Measurements from ENCODE around the gene IRF4.

IRF4 gene

DNA sequence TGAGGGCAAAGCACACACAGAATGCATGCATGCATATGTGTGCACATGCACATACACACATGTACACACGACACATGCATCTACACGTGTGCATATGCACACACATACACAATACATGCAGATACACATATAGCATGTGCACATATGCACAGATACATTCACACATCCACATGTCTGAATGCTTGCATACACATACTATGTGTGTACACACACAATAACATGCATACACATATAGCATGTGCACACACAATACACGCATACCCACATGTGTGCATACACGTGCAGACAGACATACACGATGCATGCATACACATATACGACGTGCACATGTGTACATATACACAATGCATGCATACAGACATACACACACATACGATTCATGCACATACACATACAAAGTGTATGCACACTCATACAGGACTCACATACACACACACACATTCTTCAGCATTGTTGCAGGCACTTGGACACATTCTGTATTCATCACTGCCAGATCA lies 24.2 kb upstream of the IRF4 start:
- TF ChIP-seq EZH2phosphoT487 (IDR thresholded peaks at IDR 0.05; ENCODE audit: low read length), result no peak
- TF ChIP-seq EZH2 (optimal IDR thresholded peaks at IDR 0.05; ENCODE audit: low read depth, low read length), result no peak
- TF ChIP-seq, protein P1, sequence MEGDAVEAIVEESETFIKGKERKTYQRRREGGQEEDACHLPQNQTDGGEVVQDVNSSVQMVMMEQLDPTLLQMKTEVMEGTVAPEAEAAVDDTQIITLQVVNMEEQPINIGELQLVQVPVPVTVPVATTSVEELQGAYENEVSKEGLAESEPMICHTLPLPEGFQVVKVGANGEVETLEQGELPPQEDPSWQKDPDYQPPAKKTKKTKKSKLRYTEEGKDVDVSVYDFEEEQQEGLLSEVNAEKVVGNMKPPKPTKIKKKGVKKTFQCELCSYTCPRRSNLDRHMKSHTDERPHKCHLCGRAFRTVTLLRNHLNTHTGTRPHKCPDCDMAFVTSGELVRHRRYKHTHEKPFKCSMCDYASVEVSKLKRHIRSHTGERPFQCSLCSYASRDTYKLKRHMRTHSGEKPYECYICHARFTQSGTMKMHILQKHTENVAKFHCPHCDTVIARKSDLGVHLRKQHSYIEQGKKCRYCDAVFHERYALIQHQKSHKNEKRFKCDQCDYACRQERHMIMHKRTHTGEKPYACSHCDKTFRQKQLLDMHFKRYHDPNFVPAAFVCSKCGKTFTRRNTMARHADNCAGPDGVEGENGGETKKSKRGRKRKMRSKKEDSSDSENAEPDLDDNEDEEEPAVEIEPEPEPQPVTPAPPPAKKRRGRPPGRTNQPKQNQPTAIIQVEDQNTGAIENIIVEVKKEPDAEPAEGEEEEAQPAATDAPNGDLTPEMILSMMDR (IDR thresholded peaks at IDR 0.05; ENCODE audit: low read length), result no peak

DNA sequence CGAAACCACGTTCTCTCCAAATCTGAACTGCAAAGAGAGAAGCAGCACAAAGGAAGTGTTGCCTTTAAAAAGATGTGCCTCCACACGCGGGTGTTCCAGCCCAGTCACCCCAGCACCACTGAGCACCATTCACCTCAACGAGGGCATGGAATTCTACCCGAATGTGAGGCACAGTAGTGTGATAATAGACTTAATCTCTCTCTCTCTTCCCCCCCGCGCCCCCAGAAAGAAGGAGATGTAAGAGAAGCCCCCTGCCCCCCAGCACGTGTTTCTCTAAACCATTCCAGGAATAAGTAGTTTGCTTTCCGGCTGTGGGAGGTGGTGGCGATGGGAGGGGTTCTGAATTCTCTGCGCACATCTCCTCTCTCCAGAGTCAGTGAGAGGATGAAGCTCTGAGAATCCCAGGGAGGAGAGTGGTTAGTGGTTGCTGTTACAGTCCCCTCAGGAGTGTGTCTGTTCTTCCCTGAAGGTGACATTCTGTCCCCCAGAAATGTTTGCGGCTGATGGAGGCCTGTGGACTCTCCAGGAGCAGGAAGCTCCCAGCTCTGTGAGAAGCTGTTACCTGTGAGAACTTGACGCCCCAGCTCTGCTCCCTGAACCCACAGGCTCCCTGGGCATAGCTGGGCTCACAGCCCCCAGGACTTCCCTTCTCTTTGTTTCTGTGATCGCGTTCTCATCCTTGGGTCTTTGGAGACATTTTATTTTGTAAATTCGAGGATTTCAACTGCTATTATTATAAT lies 23.5 kb upstream of the IRF4 start:
- no peaks in the 10 kb centered on the region for H3K27me3 ChIP-seq (replicated peaks; ENCODE audit: insufficient read depth, low read length)
- no peak overlapping the region for H3K9ac ChIP-seq (ENCODE audit: low read length)
- H3K79me2 ChIP-seq (ENCODE audit: low read length), result no peaks in the 10 kb centered on the region
- H3K27ac ChIP-seq (ENCODE audit: low read length), result no peak overlapping the region
- H3K4me1 ChIP-seq (ENCODE audit: low read length), result no peaks in the 10 kb centered on the region
- DNase-seq, result no peak
- H3K4me3 ChIP-seq (ENCODE audit: low read length), result no peak overlapping the region
- no peaks in the 10 kb centered on the region for H3K9me3 ChIP-seq (replicated peaks; ENCODE audit: insufficient read depth, low read length)
- H3K36me3 ChIP-seq (replicated peaks; ENCODE audit: insufficient read depth, low read length), result no peaks in the 10 kb centered on the region
- H2AFZ ChIP-seq (ENCODE audit: low read length), result no peak overlapping the region
- no peak overlapping the region for H3K4me2 ChIP-seq (ENCODE audit: low read depth, low read length)
- no peaks in the 10 kb centered on the region for H4K20me1 ChIP-seq (ENCODE audit: insufficient read depth, low read length)
- no peaks in the 10 kb centered on the region for H3F3A ChIP-seq (ENCODE audit: insufficient read depth, low read length)
- TF ChIP-seq EZH2 (optimal IDR thresholded peaks at IDR 0.05; ENCODE audit: low read depth, low read length), result no peak
- TF ChIP-seq, protein P1 (IDR thresholded peaks at IDR 0.05; ENCODE audit: low read length), result no peak
- TF ChIP-seq EZH2phosphoT487 (IDR thresholded peaks at IDR 0.05; ENCODE audit: low read length), result no peak
- H3K9me2 ChIP-seq (replicated peaks; ENCODE audit: insufficient read depth, low read length), result no peaks in the 10 kb centered on the region

More for the DNA sequence above, 24.2 kb upstream of the IRF4 start:
- Histone ChIP-seq H3K79me2 (ENCODE audit: low read length) (no peaks in the 10 kb centered on the region), H3K9me2 (replicated peaks; ENCODE audit: insufficient read depth, low read length) (no peaks in the 10 kb centered on the region), H3K36me3 (replicated peaks; ENCODE audit: insufficient read depth, low read length) (no peaks in the 10 kb centered on the region), H3F3A (ENCODE audit: insufficient read depth, low read length) (no peaks in the 10 kb centered on the region), H3K9me3 (replicated peaks; ENCODE audit: insufficient read depth, low read length) (no peaks in the 10 kb centered on the region), H2AFZ (ENCODE audit: low read length) (no peak overlapping the region), H3K4me1 (ENCODE audit: low read length) (no peaks in the 10 kb centered on the region), H4K20me1 (ENCODE audit: insufficient read depth, low read length) (no peaks in the 10 kb centered on the region), H3K27me3 (replicated peaks; ENCODE audit: insufficient read depth, low read length) (no peaks in the 10 kb centered on the region), H3K27ac (ENCODE audit: low read length) (no peak overlapping the region), H3K4me3 (ENCODE audit: low read length) (no peak overlapping the region), H3K4me2 (ENCODE audit: low read depth, low read length) (no peak overlapping the region), H3K9ac (ENCODE audit: low read length) (no peak overlapping the region)
- no peak for DNase-seq

DNA sequence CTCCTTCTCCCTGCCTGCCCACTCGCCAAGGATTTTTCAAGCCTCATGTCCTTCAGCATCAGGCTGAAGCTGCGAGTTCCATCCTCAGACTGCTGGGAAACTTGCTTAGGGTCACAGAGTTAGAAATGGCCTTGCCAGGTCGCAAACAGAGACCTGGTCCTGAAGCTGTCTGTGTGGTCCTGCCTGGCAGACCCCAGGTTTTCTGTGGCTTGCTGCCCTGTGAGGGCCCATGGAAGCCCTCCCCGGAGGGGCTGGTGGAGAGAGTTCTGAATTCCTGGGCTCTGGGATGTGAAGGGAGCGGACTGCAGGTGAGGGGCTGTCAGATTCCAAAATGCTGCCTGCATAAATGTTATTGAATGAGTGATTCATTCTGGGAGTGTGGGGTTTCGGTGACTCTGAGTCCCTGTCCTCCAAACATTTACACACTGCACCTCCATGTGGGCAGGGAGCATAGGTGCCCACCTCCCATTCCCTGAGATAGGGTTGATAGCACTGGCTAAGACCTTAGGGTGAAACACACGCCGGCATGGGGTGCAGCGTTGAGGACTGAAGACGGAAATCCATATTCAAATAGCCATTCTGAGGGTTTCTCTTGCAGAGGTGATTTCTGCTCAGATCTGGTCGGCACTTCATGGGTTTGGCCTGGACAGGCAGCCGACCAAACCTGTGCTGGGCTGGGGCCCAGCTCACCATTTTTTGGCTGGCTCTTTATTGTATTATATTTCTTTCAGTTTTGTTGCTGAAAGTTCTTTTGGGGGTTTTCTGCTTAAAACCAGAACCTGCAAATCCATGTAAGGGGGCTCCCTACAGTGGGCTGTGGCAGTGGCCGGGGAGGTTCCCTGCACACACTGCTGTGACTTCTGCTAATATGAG lies 21.8 kb upstream of the IRF4 start:
- Histone ChIP-seq H3F3A (ENCODE audit: insufficient read depth, low read length) (no peaks in the 10 kb centered on the region), H2AFZ (ENCODE audit: low read length) (no peak overlapping the region), H3K79me2 (ENCODE audit: low read length) (no peaks in the 10 kb centered on the region), H3K4me2 (ENCODE audit: low read depth, low read length) (no peak overlapping the region), H3K9ac (ENCODE audit: low read length) (no peak overlapping the region), H3K9me3 (replicated peaks; ENCODE audit: insufficient read depth, low read length) (no peaks in the 10 kb centered on the region), H3K4me1 (ENCODE audit: low read length) (no peaks in the 10 kb centered on the region), H3K9me2 (replicated peaks; ENCODE audit: insufficient read depth, low read length) (no peaks in the 10 kb centered on the region), H3K4me3 (ENCODE audit: low read length) (no peak overlapping the region), H4K20me1 (ENCODE audit: insufficient read depth, low read length) (no peaks in the 10 kb centered on the region), H3K27ac (ENCODE audit: low read length) (no peak overlapping the region), H3K27me3 (replicated peaks; ENCODE audit: insufficient read depth, low read length) (no peaks in the 10 kb centered on the region), H3K36me3 (replicated peaks; ENCODE audit: insufficient read depth, low read length) (no peaks in the 10 kb centered on the region)
- DNase-seq, result no peak
- TF ChIP-seq EZH2phosphoT487 (IDR thresholded peaks at IDR 0.05; ENCODE audit: low read length), result no peak
- TF ChIP-seq, protein P1 (IDR thresholded peaks at IDR 0.05; ENCODE audit: low read length), result no peak
- TF ChIP-seq EZH2 (optimal IDR thresholded peaks at IDR 0.05; ENCODE audit: low read depth, low read length), result no peak

Data from MM.1S (cell line).